ENCODE measurements around the gene PFKFB2. TPM values are rescaled to one million over a fixed set of nuclear protein-coding genes. Genes with fewer than 3 reads are reported as not detected.

Gene PFKFB2
- total and polyA plus RNA-seq, 2 donors (not counting 3 experiments of a cell fraction or from before 2014, with no cell fraction given), result 0.70 to 2.0 TPM

DNA sequence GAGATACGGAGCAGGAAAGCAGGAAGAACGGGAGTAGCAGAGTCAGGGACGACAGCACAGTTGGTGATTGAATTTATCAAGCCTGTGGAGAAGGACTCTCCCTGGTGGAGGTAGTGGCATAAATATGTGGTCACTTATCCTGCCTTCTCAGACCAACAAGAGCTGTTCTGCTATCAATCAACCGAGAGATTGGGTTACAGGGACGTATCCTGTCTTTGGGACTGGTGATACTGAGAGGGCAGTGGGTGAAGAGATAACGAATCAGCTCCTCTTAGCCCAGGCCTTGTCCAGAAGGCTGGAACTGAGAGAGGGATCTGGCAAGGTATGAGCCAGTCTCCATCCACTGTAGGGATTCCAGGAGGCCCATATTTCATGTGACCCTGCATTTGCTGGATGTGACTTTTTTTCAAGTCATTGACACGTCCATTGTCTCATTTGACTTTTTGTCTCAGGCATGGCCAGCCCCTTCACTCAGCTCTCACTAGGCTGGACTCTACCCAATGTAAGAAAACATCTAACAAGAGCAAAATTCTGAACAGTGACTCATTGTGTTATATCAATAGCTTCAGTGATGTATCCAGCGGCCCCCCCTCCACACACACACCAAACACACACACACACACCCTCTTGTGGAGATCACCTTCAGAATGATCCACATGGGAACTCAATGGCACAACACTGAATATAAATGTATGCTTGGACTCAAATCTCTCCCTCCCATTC, 31.8 kb upstream of the PFKFB2 start:
- FAIRE-seq (no peak), DNase-seq (ENCODE audit: low read depth, low spot score) (no peak)
- Histone ChIP-seq H3K9ac (replicated peaks; ENCODE audit: extremely low read depth, insufficient read depth, low read length) (no peak overlapping the region), H3K27ac (ENCODE audit: insufficient read depth, low read depth, low read length) (no peak overlapping the region), H3K36me3 (ENCODE audit: control insufficient read depth in 2 of 2, extremely low read depth in 1 of 2, insufficient read depth in 2 of 2, low read length in 2 of 2) (no peaks in the 10 kb centered on the region), H3K79me2 (ENCODE audit: control insufficient read depth, insufficient read depth, low read length) (no peaks in the 10 kb centered on the region), H4K20me1 (replicated peaks; ENCODE audit: control insufficient read depth, extremely low read depth, insufficient read depth, low read length) (no peaks in the 10 kb centered on the region), H3K4me1 (ENCODE audit: control insufficient read depth, extremely low read depth, insufficient read depth, low read length) (no peaks in the 10 kb centered on the region), H3K4me3 (replicated peaks in 1 of 3; ENCODE audit: insufficient read depth in 1 of 3, low read depth in 1 of 3, low read length in 3 of 3) (no peak overlapping the region), H3K27me3 (ENCODE audit: control insufficient read depth in 2 of 2, insufficient read depth in 2 of 2, low read length in 2 of 2) (peaks cover 0 to 5% of the 10 kb centered on the region in 2 experiments), H3K9me3 (replicated peaks; ENCODE audit: control insufficient read depth, insufficient read depth, low read length) (no peaks in the 10 kb centered on the region), H3K4me2 (ENCODE audit: insufficient read depth, low read length) (no peak overlapping the region), H3K9me1 (replicated peaks; ENCODE audit: control insufficient read depth, extremely low read depth, insufficient read depth, low read length) (no peaks in the 10 kb centered on the region), H2AFZ (ENCODE audit: low read depth, low read length) (no peak overlapping the region)
- intact Hi-C loops (cut with micrococcal nuclease), result no loop called here
- dilution Hi-C loops (cut with MboI; ENCODE audit: extremely low pct_ligation_motif_present, low sequenced_read_pairs), result no loop called here
- BruUV-seq (replicated peaks), result no TSS peak
- ChIA-PET POLR2A (no interaction called here), CTCF (interaction anchor here (2.2 kb wide), 1 partner anchor 16 kb away, joined by 7 read pairs; no protein-coding TSS in a partner anchor)
- TF ChIP-seq EZH2 (IDR thresholded peaks at IDR 0.05; ENCODE audit: borderline replicate concordance, low read depth, low read length, severe bottlenecking) (no peak), MYC (IDR thresholded peaks at IDR 0.05; ENCODE audit: low read depth, low read length) (no peak), JUN (IDR thresholded peaks at IDR 0.05; ENCODE audit: borderline replicate concordance, insufficient read depth, insufficient read length, low read depth) (no peak), GATA2 (IDR thresholded peaks at IDR 0.05; ENCODE audit: insufficient read depth, insufficient read length, low read depth, low read length) (no peak), FOS (IDR thresholded peaks at IDR 0.05; ENCODE audit: borderline replicate concordance, insufficient read depth, low read length) (no peak), POLR2A (IDR thresholded peaks at IDR 0.05; ENCODE audit: low read depth, low read length) (no peak), POLR2AphosphoS5 (IDR thresholded peaks at IDR 0.05; ENCODE audit: insufficient read depth, low read depth, low read length) (no peak)
- TF ChIP-seq, protein P1, sequence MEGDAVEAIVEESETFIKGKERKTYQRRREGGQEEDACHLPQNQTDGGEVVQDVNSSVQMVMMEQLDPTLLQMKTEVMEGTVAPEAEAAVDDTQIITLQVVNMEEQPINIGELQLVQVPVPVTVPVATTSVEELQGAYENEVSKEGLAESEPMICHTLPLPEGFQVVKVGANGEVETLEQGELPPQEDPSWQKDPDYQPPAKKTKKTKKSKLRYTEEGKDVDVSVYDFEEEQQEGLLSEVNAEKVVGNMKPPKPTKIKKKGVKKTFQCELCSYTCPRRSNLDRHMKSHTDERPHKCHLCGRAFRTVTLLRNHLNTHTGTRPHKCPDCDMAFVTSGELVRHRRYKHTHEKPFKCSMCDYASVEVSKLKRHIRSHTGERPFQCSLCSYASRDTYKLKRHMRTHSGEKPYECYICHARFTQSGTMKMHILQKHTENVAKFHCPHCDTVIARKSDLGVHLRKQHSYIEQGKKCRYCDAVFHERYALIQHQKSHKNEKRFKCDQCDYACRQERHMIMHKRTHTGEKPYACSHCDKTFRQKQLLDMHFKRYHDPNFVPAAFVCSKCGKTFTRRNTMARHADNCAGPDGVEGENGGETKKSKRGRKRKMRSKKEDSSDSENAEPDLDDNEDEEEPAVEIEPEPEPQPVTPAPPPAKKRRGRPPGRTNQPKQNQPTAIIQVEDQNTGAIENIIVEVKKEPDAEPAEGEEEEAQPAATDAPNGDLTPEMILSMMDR (IDR thresholded peaks at IDR 0.05; ENCODE audit: extremely low read depth in 1 of 2, insufficient read depth in 1 of 2, low read depth in 1 of 2, low read length in 2 of 2), result no peak
- TF ChIP-seq, protein P2, sequence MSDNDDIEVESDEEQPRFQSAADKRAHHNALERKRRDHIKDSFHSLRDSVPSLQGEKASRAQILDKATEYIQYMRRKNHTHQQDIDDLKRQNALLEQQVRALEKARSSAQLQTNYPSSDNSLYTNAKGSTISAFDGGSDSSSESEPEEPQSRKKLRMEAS (IDR thresholded peaks at IDR 0.05; ENCODE audit: insufficient read depth, insufficient read length), result no peak
